HG02623 (cell line): Measurements from ENCODE around the gene MCUR1.
"Not testable (repeated sequence)": the region's sequence is repeated elsewhere in the genome, so short reads cannot be mapped to it uniquely, and the experiment has no call there.

ENCODE experiments used
- ATAC-seq: cut with Tn5 transposase; IDR thresholded peaks from one replicate; pipeline ENCODE4 v1.9.1; 2021; ENCODE audit warnings: moderate library complexity; ENCODE audit not compliant: unreplicated experiment

The MCUR1 gene

GRCh38 chr6:13828656-13829301 lies 14.4 kb upstream of the MCUR1 start:
- ATAC-seq: not testable (repeated sequence)

- no peak for ATAC-seq
These were observed 12.7 kb upstream of the MCUR1 start for GRCh38 chr6:13827032-13827431.

GRCh38 chr6:13825871-13826270 lies 11.5 kb upstream of the MCUR1 start:
- no peak for ATAC-seq

GRCh38 chr6:13818341-13818740 lies 4.0 kb upstream of the MCUR1 start:
- no peak for ATAC-seq

GRCh38 chr6:13814938-13815575 lies 700 bp upstream of the MCUR1 start:
- ATAC-seq: no peak

GRCh38 chr6:13813621-13814175 lies 659 bp downstream of the MCUR1 start:
- ATAC-seq: peak; percentile 34

GRCh38 chr6:13813026-13813425 lies 1.3 kb downstream of the MCUR1 start:
- no peak for ATAC-seq

- ATAC-seq: no peak
These were observed 2.1 kb downstream of the MCUR1 start for GRCh38 chr6:13812359-13812642.

- no peak for ATAC-seq
These were observed 2.6 kb downstream of the MCUR1 start for GRCh38 chr6:13811627-13812358.

- ATAC-seq: no peak
These were observed 3.5 kb downstream of the MCUR1 start for GRCh38 chr6:13810688-13811446.

- ATAC-seq: no peak
These were observed 5.6 kb downstream of the MCUR1 start for GRCh38 chr6:13808801-13809200.

- no peak for ATAC-seq
These were observed 6.7 kb downstream of the MCUR1 start for GRCh38 chr6:13807696-13808095.

GRCh38 chr6:13803581-13803980 lies 10.8 kb downstream of the MCUR1 start:
- ATAC-seq: no peak

- no peak for ATAC-seq
These were observed 13.7 kb downstream of the MCUR1 start for GRCh38 chr6:13800615-13801014.

GRCh38 chr6:13796781-13797180 lies 17.6 kb downstream of the MCUR1 start:
- no peak for ATAC-seq

- peak; percentile 85 for ATAC-seq
These were observed 19.2 kb downstream of the MCUR1 start for GRCh38 chr6:13795041-13795750.

GRCh38 chr6:13794184-13794583 lies 20.2 kb downstream of the MCUR1 start:
- ATAC-seq: no peak

- ATAC-seq: no peak
These were observed 24.6 kb downstream of the MCUR1 start for GRCh38 chr6:13789746-13790145.

- no peak for ATAC-seq
These were observed 25.5 kb downstream of the MCUR1 start for GRCh38 chr6:13788820-13789219.

GRCh38 chr6:13787137-13787536 lies 27.2 kb downstream of the MCUR1 start:
- ATAC-seq: no peak

- ATAC-seq: not testable (repeated sequence)
These were observed 34.2 kb downstream of the MCUR1 start for GRCh38 chr6:13780162-13780561.
